NCI-H1930 (cell line): ENCODE data around the gene ARHGAP15.
A peak's percentile ranks its signal among the peaks of the same experiment; 100 is the strongest.

Experiments
- DNase-seq, 2 experiments: peaks; one replicate each; lab custom pipeline; 2025; lab: John Stamatoyannopoulos, UW

The ARHGAP15 gene

DNA sequence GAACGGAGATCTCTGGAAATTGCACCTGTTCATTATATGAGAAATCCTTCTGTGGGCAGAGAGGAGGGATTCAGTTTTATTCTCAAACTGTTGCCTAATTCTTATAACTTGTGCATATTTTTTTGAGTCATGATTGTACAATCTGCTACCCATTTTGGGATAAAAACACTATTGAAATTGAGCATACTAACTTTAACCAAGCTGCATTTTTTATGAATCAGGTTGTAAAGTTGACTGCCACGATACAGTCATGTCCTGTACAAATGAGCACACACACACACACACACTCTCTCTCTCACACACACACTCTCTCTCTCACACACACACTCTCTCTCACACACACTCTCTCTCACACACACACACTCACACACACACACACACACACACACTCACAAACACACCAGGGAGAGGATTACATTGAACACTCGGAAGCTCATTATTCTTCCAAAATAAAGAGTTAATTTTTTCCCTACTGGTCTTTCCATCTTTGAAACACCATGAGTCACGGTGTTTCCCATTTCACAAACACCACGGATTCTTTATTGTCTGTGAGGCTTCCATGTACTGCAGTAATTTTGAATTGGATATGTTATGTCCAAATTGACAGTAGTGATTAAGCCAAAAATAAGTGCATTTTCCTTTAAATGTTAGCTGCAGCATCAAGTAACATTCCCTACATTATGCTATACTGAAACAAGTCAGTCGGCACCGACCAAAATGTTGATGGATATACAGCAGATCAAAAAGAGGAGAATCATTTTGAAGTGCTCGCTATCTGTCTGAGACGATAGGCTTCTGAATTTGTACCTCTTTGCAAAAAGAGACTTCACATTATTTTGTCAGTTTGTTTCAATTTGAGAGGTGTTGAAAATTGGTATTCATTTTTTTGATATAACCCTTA, 216.9 kb downstream of the ARHGAP15 start:
- DNase-seq = no peak

DNA sequence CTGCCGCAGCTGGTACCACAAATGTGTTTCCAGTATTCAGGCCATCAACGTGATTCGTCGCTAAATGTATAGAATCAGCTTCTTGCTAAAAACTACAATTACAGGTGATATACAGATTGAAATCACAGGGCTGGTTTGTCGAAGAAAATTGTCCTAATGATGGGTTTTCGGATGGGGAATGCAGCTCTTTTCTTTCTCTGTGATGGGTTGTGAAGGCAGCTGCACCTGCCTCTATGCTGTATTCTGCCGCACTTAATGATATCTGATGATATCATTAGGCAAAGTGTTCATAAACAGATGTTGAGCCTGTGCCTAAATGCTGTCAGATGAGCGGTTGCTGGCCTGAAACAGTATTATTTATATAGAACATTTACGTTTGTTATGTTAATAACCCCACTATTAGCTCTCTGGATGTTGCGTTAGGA, 218.1 kb downstream of the ARHGAP15 start:
- DNase-seq = peak; percentile 83

DNA sequence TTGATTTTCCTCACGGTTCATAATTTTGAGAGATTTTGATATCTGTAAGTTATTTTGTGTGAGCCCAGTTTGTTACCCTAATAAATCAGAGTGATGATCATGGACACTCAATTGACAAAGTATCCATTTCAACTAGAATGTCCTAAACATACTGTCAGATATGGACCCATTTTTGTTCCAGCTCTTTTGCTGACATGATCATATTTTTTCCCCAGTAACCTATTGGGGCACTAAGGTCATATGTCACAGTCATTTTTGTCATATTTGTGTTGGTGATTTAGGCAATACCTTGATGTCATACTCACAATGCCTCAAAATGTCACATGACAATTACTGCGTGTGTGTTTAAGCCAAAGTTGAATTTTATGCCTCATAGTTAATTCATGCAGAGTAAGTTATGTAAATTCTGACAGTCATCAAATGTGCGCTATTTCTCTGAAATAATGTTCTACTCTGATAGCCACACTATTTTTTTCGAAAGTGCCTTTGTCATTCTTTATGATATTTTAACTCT, 218.7 kb downstream of the ARHGAP15 start:
- no peak for DNase-seq

DNA sequence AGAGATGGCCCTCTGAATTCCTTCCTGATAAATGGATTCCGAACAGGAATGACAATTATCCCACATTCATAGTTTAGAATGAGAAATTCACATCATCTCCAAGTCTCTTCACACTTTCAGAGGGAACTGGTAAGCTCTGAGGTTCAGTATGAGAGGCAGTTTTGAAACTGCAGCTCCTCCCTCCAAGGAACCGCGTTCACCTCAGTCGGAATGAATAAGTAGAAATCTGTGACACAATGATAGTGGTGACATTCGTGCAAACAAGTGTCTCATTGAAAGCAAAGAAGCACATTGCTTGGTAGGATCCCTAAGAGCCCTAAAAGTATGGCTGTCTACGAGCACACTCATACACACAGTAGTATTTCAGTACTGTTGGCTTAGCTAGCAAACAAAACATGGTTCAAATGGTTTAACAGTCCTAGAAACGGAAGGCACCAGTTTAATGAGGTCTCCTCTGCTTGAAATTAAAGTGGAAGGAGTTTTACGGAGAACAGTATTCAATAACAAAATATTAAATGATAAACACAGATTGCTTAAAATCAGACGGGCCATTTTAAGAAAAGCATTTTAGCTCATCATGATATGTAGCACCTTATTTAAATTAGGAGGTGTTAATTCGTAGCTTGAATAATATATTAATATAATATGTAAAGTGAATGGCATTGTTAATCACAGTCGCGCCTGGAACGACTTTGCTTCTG, 225.0 kb downstream of the ARHGAP15 start:
- no peak for DNase-seq

DNA sequence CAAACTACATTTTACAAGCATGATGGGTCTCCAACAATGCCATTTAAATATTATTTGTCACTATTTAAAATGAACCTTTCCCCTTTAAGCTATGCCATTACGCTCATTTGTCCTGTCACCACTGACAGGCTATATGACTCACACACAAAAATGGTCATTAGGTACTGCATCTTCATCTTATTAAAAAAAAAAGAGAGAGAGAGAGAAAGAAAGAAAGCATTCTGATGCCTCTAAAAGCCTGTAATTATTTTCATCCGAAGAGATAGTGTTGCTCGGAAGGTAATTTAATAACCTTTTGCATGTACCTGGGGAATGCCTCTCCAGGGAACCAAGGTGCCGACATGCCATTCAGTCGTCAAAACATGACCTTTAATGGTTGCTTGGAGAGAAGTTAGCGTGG, 226.7 kb downstream of the ARHGAP15 start:
- no peak for DNase-seq

DNA sequence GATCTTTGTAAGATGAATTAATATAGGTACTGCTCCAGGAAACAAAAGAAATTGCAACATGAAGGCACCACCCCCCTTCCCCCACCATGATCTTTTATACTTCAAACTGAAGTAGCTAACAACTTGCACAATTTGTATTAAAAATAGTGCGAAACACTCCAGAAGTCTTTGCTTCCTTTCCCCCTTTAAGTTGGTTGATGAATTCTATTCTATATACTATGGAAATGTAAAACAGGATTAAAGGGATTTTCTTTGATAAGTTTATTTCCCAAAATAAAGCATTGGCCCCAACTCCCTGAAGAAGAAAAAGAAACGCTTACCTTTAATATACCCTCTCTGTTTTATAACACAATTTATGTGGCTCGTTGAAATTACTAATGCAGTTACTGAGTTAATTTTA, 227.1 kb downstream of the ARHGAP15 start:
- no peak for DNase-seq

DNA sequence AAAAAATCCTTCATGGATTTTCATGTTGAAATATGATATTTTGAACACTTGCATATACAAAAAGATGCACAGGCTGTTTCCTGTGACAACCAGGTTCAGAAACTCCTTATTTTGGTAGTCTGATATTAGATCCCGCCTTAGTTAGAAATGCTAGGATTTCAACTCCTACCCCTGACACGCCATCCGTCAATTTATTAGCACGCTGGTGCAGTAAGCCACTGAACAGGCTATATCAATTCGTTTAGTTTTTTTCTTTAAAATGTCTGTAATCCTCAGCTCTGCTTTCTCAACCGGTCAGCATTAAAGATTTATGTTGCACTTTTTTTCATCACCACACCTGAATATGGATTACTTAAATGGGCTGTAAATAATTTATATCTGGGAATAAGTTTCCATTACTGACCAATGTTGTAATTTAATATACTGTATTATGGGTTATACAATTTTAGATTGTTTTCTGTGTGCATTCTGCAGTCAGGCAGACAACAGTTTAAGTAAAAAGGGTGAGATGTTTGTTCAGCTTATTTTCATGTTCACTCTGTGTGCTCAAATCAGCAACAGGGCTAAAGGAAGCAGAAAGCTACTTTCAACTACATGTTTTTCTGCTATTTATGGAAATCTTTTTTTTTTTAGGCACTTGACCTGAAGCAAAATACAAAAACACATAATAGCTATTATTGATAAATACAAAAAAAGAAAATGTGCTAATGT, 227.7 kb downstream of the ARHGAP15 start:
- no peak for DNase-seq

DNA sequence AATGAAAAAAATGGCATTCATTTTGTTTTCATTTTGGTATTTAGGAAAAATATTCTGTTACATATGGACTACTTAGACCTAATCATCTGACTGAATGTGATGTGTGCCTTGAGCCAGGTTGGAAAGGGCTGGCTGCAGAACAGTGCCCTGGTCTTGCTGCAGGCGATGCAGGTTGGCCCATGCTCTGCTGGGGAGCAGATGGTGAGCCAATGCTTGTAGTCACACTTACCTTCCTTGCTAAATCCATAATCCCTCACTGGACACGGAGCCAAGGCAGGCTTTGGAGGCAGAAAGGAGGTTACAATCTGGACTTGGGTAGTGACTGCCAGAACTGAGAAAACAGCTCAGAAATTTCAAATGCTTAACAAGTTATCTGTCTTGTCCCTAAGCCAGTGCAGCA, 228.7 kb downstream of the ARHGAP15 start:
- DNase-seq = no peak

DNA sequence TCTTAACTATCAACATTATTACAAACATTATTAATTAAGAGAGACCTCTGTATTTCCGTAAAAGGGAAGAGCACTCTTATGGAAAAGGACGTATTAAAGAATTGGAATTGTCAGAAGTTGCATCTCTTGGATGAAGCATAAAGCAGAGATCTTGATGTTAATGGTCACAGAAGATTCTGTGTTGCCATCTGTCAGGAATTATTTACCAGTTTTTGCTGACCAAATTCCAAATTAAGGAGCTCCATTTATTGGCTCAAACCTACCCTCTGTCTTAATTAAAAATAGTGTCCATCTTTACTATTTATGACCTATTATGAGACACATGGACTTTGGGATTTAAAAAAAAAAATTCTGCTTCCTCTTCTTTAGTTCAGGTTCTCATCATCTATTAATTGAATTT, 232.1 kb downstream of the ARHGAP15 start:
- DNase-seq = no peak

DNA sequence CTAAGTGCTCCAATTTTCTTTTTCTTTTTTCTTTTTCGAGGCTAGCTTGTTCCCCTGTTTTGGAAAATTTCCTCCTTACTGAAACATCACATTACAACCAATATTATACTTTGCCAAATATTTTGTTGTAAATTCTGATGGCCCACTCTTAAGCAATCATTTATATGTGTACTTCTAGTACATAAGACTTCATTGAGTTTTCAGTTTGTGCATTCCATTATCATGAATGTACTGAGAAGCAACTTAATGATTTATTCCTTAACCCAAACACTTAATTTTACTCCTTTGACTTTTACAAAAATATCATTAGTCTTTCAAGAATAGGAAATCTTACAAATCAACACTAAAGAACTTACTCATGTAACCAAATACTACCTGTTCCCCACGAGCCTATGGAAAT, 242.4 kb downstream of the ARHGAP15 start:
- no peak for DNase-seq

DNA sequence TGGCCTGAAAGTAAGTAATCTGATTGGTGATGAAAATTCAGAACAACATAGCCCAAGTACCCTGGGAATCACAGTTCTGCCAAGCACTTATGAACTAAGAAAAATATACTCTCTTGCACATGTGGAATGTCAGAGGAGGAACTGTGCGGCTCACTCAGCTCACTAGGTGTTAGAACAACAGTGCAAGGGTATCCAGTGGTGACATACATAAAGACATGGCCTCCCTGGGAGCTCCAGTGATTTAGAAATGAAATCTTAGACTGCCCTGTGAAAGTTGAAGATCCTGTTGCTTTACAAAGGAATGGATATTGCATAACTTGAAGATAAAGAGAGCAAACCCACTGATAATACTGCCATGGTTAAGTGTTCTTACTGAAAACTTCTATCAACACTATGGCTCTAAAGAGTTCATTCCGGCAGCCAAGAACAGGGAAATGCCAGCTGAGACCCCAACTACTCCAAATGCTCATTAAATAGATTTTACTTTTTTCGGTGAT, 246.2 kb downstream of the ARHGAP15 start:
- no peak for DNase-seq

DNA sequence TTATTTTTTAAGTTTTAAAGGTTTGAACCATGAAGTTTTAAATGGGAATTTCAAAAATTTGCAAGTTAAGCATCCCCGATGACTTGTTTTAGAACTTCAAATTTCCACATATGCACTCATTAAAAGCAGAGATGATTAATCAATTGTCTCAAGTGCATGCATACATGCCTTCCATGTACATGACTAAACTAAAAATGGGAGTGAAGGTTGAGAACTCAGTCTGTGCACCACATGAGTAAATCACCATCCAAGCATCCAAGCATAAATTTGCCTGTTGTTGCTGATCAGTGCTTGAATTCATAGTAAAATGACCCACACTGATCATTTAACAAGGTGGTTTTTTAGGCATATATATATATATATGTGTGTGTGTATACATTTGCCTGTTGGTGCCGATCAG, 249.8 kb downstream of the ARHGAP15 start:
- DNase-seq = no peak

DNA sequence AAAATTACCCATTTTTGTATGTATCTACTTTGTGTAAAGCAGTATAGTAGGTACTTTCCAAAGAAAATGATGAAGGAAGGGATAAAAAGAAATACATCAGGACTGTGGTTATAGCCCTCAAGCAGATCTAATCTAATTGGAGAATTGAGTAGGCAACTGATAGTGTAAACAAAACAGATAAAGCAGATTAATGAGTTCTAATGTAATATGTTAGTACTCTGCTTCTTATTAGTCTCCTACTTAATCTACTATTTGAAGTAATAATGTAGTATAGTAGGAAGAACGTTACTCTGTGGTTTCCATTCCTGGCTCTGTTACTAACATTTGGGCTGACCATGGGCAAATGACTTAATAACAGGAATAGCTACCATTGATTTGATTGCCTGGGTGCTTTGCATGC, 250.7 kb downstream of the ARHGAP15 start:
- DNase-seq = no peak

DNA sequence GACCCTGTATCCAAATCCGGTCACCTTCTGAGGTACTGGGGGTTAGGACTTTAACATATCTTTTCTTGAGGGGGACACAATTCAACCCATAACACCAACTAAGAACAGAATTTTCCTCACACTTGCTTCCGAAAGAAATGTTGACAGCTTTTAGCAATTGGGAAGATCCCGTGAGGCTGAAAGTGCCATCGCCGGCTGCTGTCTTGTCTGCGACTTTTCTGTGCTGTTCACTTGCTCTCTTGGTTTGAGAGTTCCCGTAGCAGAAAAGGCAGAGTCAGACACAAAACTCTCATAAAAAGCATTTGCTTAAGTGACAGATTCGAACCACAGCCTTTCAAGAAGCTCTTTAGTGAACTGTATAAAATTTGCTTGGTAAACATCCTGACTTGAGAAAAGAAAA, 253.4 kb downstream of the ARHGAP15 start:
- DNase-seq = no peak

DNA sequence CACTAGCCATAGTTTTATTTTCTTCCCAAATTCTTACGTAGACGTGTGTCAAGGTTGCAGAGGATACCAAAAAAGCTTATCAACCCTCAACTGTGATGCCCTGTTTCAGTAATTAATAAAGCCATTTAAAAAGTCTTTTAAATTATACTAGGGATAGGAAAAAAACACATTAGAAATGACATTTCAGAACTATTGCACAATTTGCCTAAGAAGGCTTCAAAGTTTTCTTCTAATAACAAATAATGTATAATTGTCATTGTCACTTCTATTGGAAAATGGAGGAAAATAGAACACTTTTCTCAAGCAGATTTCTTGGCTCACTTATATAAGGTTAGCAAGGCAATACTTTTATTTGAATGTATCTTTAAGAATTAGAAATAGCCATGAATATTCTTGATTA, 253.8 kb downstream of the ARHGAP15 start:
- DNase-seq = no peak

DNA sequence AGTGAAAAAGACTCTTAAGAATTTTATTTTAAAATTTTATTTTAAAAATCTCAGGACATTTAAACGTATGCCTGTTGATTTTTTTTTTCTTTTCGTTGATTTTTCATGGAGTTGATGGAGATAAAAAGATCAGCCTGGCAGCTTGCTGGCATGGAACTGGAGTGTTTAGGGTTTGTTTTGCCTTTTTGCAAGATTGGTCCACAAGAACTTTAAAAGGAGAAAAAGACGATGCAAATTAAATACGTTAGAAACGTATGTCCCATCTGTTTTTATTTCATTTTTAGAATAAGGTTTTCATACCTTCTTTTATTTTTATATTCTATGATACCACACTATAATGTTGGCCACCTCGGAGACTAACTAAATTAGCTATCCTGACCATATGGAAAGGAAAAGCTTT, 254.9 kb downstream of the ARHGAP15 start:
- DNase-seq = no peak

DNA sequence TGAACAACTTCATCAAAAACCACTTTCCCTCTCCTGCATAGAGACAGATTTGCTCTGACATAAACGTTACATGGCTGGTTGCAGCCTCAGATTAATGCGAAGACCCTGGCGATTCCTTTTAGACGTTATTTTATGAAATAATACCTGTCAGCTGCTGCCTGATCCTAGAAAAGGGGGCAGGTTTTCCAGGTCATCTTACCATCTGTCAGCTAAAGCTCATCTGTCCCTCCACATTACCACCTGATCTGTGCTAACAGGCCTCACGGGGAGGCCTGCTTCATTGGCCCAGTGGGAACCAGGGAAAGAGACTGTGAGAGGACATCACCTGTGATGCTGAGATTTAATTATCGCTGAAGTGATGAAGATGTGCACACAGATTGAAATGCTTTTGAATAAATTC, 261.0 kb downstream of the ARHGAP15 start:
- no peak for DNase-seq

DNA sequence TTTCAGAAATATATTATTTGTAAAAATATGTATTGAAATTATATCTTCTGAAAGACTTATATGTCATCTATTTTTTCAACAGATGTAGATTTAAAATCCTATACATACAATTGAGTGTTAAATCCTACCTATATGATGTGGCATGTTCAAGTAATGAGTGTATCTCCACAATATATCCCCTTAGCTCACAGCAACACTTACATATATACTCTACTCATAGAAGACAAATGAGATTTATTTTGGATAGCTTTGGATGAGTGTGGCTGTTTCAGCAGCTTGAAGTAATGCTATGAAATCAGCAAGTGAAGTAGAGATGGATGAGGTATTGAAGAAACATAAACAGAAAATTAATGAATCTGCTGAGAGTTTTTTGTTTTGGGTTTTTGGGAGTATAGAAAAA, 263.1 kb downstream of the ARHGAP15 start:
- DNase-seq = no peak

DNA sequence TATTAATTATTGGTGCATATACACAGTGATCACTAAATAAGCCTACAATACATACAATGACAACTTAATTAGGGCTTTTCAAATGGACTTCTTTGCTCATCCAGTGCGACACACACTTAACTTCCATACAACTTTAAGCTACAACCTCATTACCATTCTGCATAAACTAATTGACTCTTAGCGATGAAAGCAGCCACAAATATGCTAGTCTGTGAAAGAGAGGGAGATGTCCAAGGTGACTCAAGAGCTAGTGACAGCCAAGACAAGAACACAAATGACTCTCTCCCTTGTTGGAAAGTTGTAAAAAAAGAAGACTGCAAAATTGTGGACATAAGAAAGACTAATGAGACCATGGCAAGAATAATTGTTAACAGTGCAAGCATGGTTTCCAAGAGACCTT, 264.8 kb downstream of the ARHGAP15 start:
- no peak for DNase-seq

DNA sequence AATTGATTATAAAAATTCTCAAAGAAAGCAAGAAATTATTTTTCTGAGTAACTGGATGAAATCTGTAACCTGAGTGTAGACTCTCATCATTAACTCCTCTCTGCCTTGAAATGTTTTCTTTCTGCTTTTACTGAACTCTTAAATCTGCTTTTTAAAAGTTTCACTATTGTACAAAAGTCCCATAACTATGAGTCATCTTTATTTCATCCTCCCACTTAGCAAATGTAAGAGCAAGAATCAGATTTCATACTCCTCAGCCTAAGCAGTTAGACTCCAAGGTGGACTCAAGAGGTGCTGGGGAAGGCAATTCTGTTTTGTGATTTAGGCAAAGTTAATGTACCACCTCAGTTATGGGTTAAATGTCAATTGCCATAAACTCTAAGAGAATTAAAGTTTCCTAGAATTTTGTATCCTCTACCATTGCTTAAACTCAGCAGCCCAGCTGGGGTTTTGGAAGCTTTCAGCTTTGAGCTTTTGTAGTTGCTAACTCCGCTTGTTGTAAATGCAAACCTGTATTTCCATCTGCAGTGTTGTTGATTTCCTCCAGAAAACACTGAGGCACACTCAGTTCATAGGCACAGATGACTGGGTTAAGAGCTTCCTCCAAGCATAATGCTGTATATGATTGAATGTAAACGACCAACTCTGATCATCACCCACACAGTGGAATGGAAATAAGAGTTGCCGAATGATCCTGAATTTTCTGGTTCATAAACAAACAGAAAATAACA, 268.8 kb downstream of the ARHGAP15 start:
- DNase-seq = no peak

DNA sequence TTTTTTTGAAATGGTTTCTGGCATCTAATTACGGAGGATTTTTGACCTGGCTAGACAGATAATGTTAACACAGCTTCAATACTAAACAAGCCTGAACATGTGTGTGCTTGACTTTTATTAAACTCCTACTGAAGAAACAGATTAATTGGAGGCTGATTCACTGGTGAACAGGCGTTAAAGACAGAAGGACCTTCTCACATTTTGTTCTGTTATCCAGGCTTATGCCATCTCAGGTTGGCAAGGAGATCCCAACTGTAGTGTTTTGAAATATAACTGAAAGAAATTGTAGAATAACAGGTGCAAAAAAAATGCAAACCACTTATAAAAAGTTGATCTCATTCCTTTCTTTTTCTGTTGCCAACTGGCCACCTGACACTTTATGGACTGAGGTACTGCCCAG, 269.6 kb downstream of the ARHGAP15 start:
- DNase-seq = no peak

DNA sequence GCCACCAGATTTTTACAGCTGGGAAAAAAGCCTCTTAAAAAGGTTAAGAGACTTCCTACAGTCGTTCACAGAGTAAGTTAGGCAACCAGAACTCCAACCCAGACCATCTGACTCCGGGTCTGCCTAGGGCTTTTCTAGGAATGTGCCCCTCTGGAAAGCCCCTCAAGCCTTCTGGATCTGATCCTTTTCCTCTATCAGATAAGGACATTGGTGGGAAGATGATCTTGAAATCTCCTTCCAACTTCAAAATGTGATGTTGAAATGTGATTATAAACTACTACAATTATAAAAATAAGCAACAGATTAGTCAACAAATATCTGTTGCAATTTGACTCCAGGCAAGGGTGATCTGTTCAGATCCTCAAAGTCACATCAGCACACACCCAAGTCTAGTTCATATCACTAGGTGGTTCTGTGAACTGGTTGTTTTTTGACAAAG, 270.4 kb downstream of the ARHGAP15 start:
- DNase-seq = no peak
